HG03457 (cell line): ENCODE measurements around the gene NTSR1.
"Not testable (repeated sequence)": the region's sequence is repeated elsewhere in the genome, so short reads cannot be mapped to it uniquely, and the experiment has no call there.

Experiments used
- ATAC-seq: cut with Tn5 transposase; IDR thresholded peaks from one replicate; pipeline ENCODE4 v1.9.1; 2021; ENCODE audit warnings: moderate number of reproducible peaks; ENCODE audit not compliant: unreplicated experiment

The NTSR1 gene

GRCh38 chr20:62671765-62672164 lies 36.9 kb upstream of the NTSR1 start:
- no peak for ATAC-seq

- no peak for ATAC-seq
These were observed 34.3 kb upstream of the NTSR1 start for GRCh38 chr20:62674370-62674769.

- ATAC-seq = no peak
These were observed 33.3 kb upstream of the NTSR1 start for GRCh38 chr20:62675156-62675876.

GRCh38 chr20:62675877-62676260 lies 32.8 kb upstream of the NTSR1 start:
- ATAC-seq = no peak

GRCh38 chr20:62676976-62677375 lies 31.7 kb upstream of the NTSR1 start:
- ATAC-seq = no peak

- no peak for ATAC-seq
These were observed 31.0 kb upstream of the NTSR1 start for GRCh38 chr20:62677678-62678077.

- ATAC-seq = no peak
These were observed 30.1 kb upstream of the NTSR1 start for GRCh38 chr20:62678553-62678952.

GRCh38 chr20:62679978-62680589 lies 28.6 kb upstream of the NTSR1 start:
- no peak for ATAC-seq

- no peak for ATAC-seq
These were observed 25.6 kb upstream of the NTSR1 start for GRCh38 chr20:62682912-62683517.

- not testable (repeated sequence) for ATAC-seq
These were observed 24.8 kb upstream of the NTSR1 start for GRCh38 chr20:62683660-62684322.

- ATAC-seq = no peak
These were observed 23.7 kb upstream of the NTSR1 start for GRCh38 chr20:62684981-62685380.

GRCh38 chr20:62685781-62686555 lies 22.7 kb upstream of the NTSR1 start:
- no peak for ATAC-seq

GRCh38 chr20:62686869-62687830 lies 21.5 kb upstream of the NTSR1 start:
- ATAC-seq = no peak

- no peak for ATAC-seq
These were observed 20.6 kb upstream of the NTSR1 start for GRCh38 chr20:62688083-62688482.

GRCh38 chr20:62688855-62689460 lies 19.7 kb upstream of the NTSR1 start:
- ATAC-seq = no peak

- no peak for ATAC-seq
These were observed 18.8 kb upstream of the NTSR1 start for GRCh38 chr20:62689861-62690260.

- no peak for ATAC-seq
These were observed 18.3 kb upstream of the NTSR1 start for GRCh38 chr20:62690261-62690820.

- no peak for ATAC-seq
These were observed 17.1 kb upstream of the NTSR1 start for GRCh38 chr20:62691487-62691886.

- no peak for ATAC-seq
These were observed 16.5 kb upstream of the NTSR1 start for GRCh38 chr20:62692176-62692575.
